ENCODE measurements around the gene SPRR2G. TPM values are rescaled to one million over a fixed set of nuclear protein-coding genes. Genes with fewer than 3 reads are reported as not detected.

SPRR2G gene
- total and polyA plus RNA-seq, 2 of the 8 experiments (the other 6 are each of a cell fraction or from before 2014, with no cell fraction given): not detected

- Histone ChIP-seq H2BK15ac (ENCODE audit: low read length) (no peak overlapping the region), H3K23me2 (ENCODE audit: low read depth, low read length) (no peaks in the 10 kb centered on the region), H3K4me1 (replicated peaks in 1 of 4; ENCODE audit: control insufficient read depth in 3 of 4, insufficient read depth in 4 of 4, low read length in 3 of 4) (no peaks in the 10 kb centered on the region), H2BK12ac (ENCODE audit: low read depth, low read length) (no peak overlapping the region), H2BK5ac (ENCODE audit: low read depth, low read length) (no peak overlapping the region), H4K20me1 (replicated peaks in 1 of 2; ENCODE audit: control insufficient read depth in 1 of 2, insufficient read depth in 2 of 2, low read length in 2 of 2) (no peaks in the 10 kb centered on the region), H3K4me3 (ENCODE audit: extremely low read depth in 1 of 4, insufficient read depth in 2 of 4, low read depth in 3 of 4, low read length in 4 of 4) (no peak overlapping the region), H2BK120ac (replicated peaks; ENCODE audit: low read depth, low read length) (no peak overlapping the region), H3K4me2 (ENCODE audit: insufficient read depth in 1 of 2, low read depth in 2 of 2, low read length in 2 of 2) (no peak overlapping the region), H3K14ac (ENCODE audit: insufficient read length) (no peak overlapping the region), H2AK5ac (ENCODE audit: low read depth, low read length) (no peak overlapping the region), H4K8ac (ENCODE audit: extremely low read depth, insufficient read depth, low read length) (no peak overlapping the region), H2AFZ (ENCODE audit: low read length) (no peak overlapping the region), H3K56ac (replicated peaks; ENCODE audit: insufficient read length, low read depth, low read length) (no peak overlapping the region), H2BK20ac (ENCODE audit: low read length) (no peak overlapping the region), H3K9me3 (ENCODE audit: insufficient read depth in 2 of 2, low read depth in 1 of 2, low read length in 1 of 2) (no peaks in the 10 kb centered on the region), H3K4ac (replicated peaks; ENCODE audit: insufficient read length, low read depth, low read length) (no peak overlapping the region), H3K27ac (ENCODE audit: low read depth, low read length) (no peak overlapping the region), H3K79me2 (ENCODE audit: control insufficient read depth in 1 of 2, insufficient read depth in 2 of 2, low read length in 2 of 2) (no peaks in the 10 kb centered on the region), H3K79me1 (ENCODE audit: low read depth, low read length) (no peaks in the 10 kb centered on the region), H3K18ac (ENCODE audit: extremely low read depth, low read length) (no peak overlapping the region), H4K5ac (ENCODE audit: insufficient read length, low read depth, low read length) (no peak overlapping the region), H4K91ac (replicated peaks; ENCODE audit: insufficient read length, low read length) (no peak overlapping the region), H3K9ac (replicated peaks in 1 of 4; ENCODE audit: extremely low read depth in 1 of 4, low read depth in 3 of 4, low read length in 3 of 4) (no peak overlapping the region), H3K23ac (ENCODE audit: insufficient read length) (no peak overlapping the region), H3K36me3 (ENCODE audit: control insufficient read depth in 2 of 4, insufficient read depth in 4 of 4, low read length in 3 of 4) (no peaks in the 10 kb centered on the region), H3K27me3 (replicated peaks in 1 of 4; ENCODE audit: control insufficient read depth in 3 of 4, extremely low read depth in 1 of 4, insufficient read depth in 3 of 4, low read length in 3 of 4) (no peaks in the 10 kb centered on the region)
- ChIA-PET POLR2A (ENCODE audit: partially characterized antibody) (no interaction called here), CTCF (ENCODE audit: partially characterized antibody) (no interaction called here)
- DNase-seq (ENCODE audit: low read depth in 1 of 2, low spot score in 2 of 2): no peak
- WGBS, 2 experiments (ENCODE audit: extremely low coverage in 1 of 2, insufficient coverage in 1 of 2, insufficient read length in 1 of 2, insufficient replicate concordance in 2 of 2, low coverage in 1 of 2, low lambda C conversion rate in 2 of 2, missing lambda C conversion rate in 1 of 2): 88% methylated on average over 2 of the region's 2 CpGs; no CpG with 5 or more reads in 1 of the 2 experiments
- no peak for FAIRE-seq
- TF ChIP-seq PHF8 (conservative IDR thresholded peaks at IDR 0.05; ENCODE audit: low read depth, low read length) (no peak), TCF12 (IDR thresholded peaks at IDR 0.05; ENCODE audit: low read depth, low read length) (no peak), TAF1 (IDR thresholded peaks at IDR 0.05; ENCODE audit: low read depth, low read length) (no peak), SRF (IDR thresholded peaks at IDR 0.05; ENCODE audit: low read depth, low read length) (no peak), RBBP5 (IDR thresholded peaks at IDR 0.05; ENCODE audit: borderline replicate concordance, low read depth, low read length) (no peak), TEAD4 (IDR thresholded peaks at IDR 0.05; ENCODE audit: low read depth, low read length) (no peak), RXRA (IDR thresholded peaks at IDR 0.05; ENCODE audit: insufficient read depth, low read depth, low read length) (no peak)
These were observed 18.0 kb upstream of the SPRR2G start for GRCh38 chr1:153168686-153169085.

All from H1 (cell line).